Measurements from ENCODE around the gene DNAH17.
"Not testable (repeated sequence)": the region's sequence is repeated elsewhere in the genome, so short reads cannot be mapped to it uniquely, and the experiment has no call there.

Gene DNAH17

DNA sequence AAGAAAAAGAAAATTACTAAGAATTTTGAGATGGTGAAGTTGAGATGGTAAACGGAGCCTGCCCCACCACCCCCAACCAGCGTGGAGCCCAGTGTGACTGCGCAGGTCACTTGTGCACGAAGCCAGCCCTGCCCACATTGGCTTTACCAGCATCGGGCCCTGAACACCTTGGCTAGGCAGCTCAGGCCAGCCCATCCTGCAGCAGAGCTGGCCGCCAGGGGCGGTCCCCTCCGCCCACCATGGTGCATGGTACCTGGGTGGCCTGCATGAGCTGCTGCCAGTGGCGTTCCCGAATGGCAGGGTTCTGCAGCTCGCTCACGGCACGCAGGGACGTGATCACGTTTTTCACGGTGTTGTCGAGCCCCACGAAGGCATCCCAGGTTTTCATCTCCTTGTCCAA is 62.7 kb downstream of the DNAH17 start:
- H3K27ac ChIP-seq (ENCODE audit: low read depth, low read length), result no peak overlapping the region
- H3K4me3 ChIP-seq (ENCODE audit: low read depth, low read length), result no peak overlapping the region
- no peaks in the 10 kb centered on the region for H3K4me1 ChIP-seq (ENCODE audit: control insufficient read depth, insufficient read depth, low read length)
- no peak overlapping the region for H3K9ac ChIP-seq (ENCODE audit: low read depth, low read length)
- H3K36me3 ChIP-seq (ENCODE audit: control insufficient read depth, insufficient read depth, low read length), result no peaks in the 10 kb centered on the region
- no peaks in the 10 kb centered on the region for H3K27me3 ChIP-seq (ENCODE audit: control insufficient read depth, insufficient read depth, low read length)
- no peaks in the 10 kb centered on the region for H3K9me3 ChIP-seq (ENCODE audit: control insufficient read depth, insufficient read depth, low read length)

DNA sequence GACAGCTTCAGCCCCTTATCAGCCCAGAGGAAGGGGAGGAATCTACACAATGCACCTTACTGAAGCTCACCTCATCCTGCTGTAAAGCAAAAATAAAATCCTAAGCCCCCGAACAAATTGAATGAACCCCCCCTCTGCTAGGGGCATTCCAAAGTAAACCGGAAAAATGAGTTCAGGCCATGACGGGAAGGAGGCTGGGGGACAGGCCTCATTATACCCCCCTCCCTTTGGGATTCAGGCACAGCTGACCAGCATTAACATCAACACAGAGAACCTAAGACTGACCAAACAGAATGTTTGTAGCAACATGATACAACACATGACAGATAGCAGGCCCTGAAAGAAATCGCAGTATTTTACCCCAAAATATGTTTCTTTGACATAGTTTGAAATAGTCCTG is 64.2 kb downstream of the DNAH17 start:
- Histone ChIP-seq H3K27ac (ENCODE audit: low read depth, low read length) (no peak overlapping the region), H3K9ac (ENCODE audit: low read depth, low read length) (no peak overlapping the region), H3K9me3 (ENCODE audit: control insufficient read depth, insufficient read depth, low read length) (no peaks in the 10 kb centered on the region), H3K27me3 (ENCODE audit: control insufficient read depth, insufficient read depth, low read length) (no peaks in the 10 kb centered on the region), H3K36me3 (ENCODE audit: control insufficient read depth, insufficient read depth, low read length) (no peaks in the 10 kb centered on the region), H3K4me3 (ENCODE audit: low read depth, low read length) (no peak overlapping the region), H3K4me1 (ENCODE audit: control insufficient read depth, insufficient read depth, low read length) (no peaks in the 10 kb centered on the region)

DNA sequence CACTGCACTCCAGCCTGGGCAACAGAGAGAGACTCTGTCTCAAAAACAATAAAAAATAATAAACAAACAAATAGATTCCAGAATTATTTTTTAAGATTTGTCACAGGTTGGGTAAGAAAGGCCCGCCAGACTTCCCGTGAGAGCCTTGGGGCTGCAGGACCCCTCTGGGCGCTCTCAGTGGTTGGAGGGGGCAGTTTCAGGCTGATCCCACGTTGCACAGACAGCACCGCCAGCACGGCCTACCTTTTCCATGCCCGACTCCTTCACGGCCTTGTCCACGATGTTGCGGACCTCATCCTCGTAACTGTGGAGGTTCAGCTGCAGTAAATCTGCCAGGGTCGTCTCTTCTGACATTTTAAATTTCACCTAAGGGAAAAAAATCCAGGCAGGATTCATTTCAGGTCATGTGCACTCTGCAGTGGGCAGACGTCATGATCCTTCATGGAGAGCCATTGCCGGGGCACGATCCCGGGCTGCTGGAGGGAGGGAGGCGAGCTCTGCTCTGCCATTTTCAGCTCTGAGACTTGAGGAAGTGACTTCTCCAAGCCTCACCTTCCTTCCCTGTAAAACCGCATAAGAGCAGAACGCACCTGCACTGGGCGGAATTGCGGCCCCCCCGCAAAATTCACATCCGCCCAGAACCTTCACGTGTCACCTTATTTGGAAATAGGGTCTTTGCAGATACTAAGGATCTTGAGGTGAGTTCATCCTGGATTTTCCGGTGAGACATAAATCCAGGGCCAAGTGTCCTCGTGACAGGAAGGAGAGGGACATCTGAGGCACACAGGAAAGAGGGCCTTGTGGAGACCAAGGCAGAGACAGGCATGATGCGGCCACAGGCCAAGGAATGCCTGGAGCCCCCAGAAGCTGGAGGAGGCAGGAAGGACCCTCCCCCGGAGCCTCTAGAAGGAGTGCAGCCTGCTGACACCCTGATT is 66.8 kb downstream of the DNAH17 start:
- Histone ChIP-seq H3K36me3 (ENCODE audit: control insufficient read depth, insufficient read depth, low read length) (no peaks in the 10 kb centered on the region), H3K27ac (ENCODE audit: low read depth, low read length) (no peak overlapping the region), H3K4me3 (ENCODE audit: low read depth, low read length) (no peak overlapping the region), H3K9me3 (ENCODE audit: control insufficient read depth, insufficient read depth, low read length) (no peaks in the 10 kb centered on the region), H3K4me1 (ENCODE audit: control insufficient read depth, insufficient read depth, low read length) (no peaks in the 10 kb centered on the region), H3K27me3 (ENCODE audit: control insufficient read depth, insufficient read depth, low read length) (no peaks in the 10 kb centered on the region), H3K9ac (ENCODE audit: low read depth, low read length) (no peak overlapping the region)

DNA sequence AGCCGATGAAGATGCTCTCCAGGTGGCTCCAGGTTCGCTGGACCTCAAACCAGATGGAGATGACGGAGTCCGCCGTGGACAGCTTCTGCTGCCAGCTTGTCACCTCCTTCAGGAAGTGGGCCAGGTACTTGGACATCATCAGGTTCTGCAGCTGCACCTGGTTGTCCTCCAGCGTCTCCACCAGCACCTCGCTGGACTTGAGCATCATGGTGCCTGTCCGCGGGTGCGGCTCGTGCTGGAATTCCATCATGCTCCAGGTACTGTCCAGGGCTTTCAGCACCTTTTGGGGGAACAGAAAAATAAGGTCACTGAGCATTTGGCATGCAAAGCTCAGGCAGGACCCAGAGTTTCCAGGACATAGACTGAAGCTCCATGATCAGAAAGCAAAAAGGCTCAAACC is 69.7 kb downstream of the DNAH17 start:
- H3K9ac ChIP-seq (ENCODE audit: low read depth, low read length), result no peak overlapping the region
- H3K4me3 ChIP-seq (ENCODE audit: low read depth, low read length), result no peak overlapping the region
- H3K27ac ChIP-seq (ENCODE audit: low read depth, low read length), result no peak overlapping the region
- no peaks in the 10 kb centered on the region for H3K4me1 ChIP-seq (ENCODE audit: control insufficient read depth, insufficient read depth, low read length)
- H3K27me3 ChIP-seq (ENCODE audit: control insufficient read depth, insufficient read depth, low read length), result no peaks in the 10 kb centered on the region
- no peaks in the 10 kb centered on the region for H3K36me3 ChIP-seq (ENCODE audit: control insufficient read depth, insufficient read depth, low read length)
- H3K9me3 ChIP-seq (ENCODE audit: control insufficient read depth, insufficient read depth, low read length), result no peaks in the 10 kb centered on the region

GRCh38 chr17:78506454-78507309 is 70.5 kb downstream of the DNAH17 start:
- Histone ChIP-seq H3K36me3 (ENCODE audit: control insufficient read depth, insufficient read depth, low read length) (no peaks in the 10 kb centered on the region), H3K27me3 (ENCODE audit: control insufficient read depth, insufficient read depth, low read length) (no peaks in the 10 kb centered on the region), H3K9ac (ENCODE audit: low read depth, low read length) (no peak overlapping the region), H3K27ac (ENCODE audit: low read depth, low read length) (no peak overlapping the region), H3K4me3 (ENCODE audit: low read depth, low read length) (no peak overlapping the region), H3K9me3 (ENCODE audit: control insufficient read depth, insufficient read depth, low read length) (no peaks in the 10 kb centered on the region), H3K4me1 (ENCODE audit: control insufficient read depth, insufficient read depth, low read length) (no peaks in the 10 kb centered on the region)

DNA sequence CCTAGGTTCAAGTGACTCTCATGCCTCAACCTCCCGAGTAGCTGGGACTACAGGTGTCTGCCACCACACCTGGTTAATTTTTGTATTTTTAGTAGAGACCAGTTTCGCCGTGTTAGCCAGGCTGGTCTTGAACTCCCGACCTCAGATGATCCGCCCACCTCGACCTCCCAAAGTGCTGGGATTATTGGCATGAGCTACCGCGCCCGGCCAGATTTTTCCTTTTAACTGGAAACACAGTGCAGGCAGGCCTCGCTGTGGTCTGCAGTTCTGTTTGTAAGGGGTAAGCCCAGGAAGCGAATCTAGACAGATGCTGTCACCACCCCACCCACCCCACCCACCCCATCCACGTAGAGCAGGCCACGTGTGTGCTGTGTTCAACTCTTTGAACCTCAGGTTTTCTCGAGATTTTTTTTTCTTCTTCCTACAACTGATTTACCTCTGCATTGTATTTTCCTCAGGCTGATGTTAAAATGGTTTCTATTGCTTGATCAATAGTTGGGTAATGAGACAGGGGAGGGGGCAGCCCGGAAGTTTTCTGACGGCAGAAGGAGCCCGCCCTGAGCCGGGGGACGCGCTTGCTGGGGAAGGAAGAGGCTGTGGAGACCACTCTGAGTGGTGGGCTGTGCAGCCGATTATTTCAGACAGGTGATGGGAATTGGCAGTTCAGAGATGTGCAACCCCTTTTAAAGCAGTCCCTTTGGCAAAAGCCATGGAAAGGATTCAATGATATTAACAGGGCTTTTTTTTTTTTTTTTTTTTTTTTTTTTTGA is 72.9 kb downstream of the DNAH17 start:
- Histone ChIP-seq H3K4me3 (ENCODE audit: low read depth, low read length) (no peak overlapping the region), H3K9ac (ENCODE audit: low read depth, low read length) (no peak overlapping the region), H3K4me1 (ENCODE audit: control insufficient read depth, insufficient read depth, low read length) (no peaks in the 10 kb centered on the region), H3K36me3 (ENCODE audit: control insufficient read depth, insufficient read depth, low read length) (no peaks in the 10 kb centered on the region), H3K27ac (ENCODE audit: low read depth, low read length) (no peak overlapping the region), H3K27me3 (ENCODE audit: control insufficient read depth, insufficient read depth, low read length) (no peaks in the 10 kb centered on the region), H3K9me3 (ENCODE audit: control insufficient read depth, insufficient read depth, low read length) (no peaks in the 10 kb centered on the region)

DNA sequence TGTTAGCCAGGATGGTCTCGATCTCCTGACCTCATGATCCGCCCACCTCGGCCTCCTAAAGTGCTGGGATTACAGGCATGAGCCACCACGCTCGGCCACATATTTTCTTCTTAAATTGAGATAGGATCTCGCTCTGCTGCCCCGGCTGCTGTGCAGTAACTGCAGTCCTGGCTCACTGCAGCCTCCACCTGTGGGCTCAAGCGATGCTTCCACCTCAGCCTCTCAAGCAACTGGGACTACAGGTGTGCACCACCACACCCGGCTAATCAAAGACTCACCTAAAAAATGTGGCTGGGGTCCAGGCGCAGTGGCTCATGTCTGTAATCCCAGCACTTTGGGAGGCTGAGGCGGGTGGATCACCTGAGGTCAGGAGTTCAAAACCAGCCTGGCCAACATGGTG is 73.8 kb downstream of the DNAH17 start:
- not testable (repeated sequence) for H3K4me3 ChIP-seq (ENCODE audit: low read depth, low read length); H3K36me3 ChIP-seq (ENCODE audit: control insufficient read depth, insufficient read depth, low read length); H3K27ac ChIP-seq (ENCODE audit: low read depth, low read length); H3K9me3 ChIP-seq (ENCODE audit: control insufficient read depth, insufficient read depth, low read length); H3K4me1 ChIP-seq (ENCODE audit: control insufficient read depth, insufficient read depth, low read length); H3K9ac ChIP-seq (ENCODE audit: low read depth, low read length); H3K27me3 ChIP-seq (ENCODE audit: control insufficient read depth, insufficient read depth, low read length)

DNA sequence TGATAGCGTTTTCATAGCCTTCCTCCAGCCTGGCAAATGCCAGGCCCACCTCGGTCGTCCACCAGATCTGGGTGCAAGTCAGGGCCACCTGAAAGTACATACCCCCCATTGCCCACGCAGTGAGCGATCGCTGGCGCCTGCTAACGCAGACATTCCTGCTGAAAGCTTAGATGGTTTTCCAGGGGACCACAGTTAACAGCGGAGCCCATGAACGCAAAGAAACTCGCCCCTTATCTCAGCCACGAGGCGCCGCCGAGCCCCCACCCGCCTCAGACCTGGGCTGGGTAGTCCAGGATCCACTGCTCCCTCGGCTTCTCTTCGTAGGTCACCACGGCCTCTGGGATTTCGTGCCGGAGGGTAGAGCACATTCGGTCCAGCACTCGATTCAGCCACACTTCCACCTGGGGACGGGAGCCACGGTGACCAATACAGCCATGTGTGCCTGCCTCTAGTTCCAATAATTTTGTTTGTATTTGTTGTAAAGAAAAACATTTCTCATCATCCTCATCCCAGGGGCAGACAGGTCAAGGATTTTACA is 74.5 kb downstream of the DNAH17 start:
- H3K27ac ChIP-seq (ENCODE audit: low read depth, low read length), result no peak overlapping the region
- no peaks in the 10 kb centered on the region for H3K9me3 ChIP-seq (ENCODE audit: control insufficient read depth, insufficient read depth, low read length)
- no peaks in the 10 kb centered on the region for H3K36me3 ChIP-seq (ENCODE audit: control insufficient read depth, insufficient read depth, low read length)
- peaks cover 9% of the 10 kb centered on the region for H3K4me1 ChIP-seq (ENCODE audit: control insufficient read depth, insufficient read depth, low read length)
- H3K4me3 ChIP-seq (ENCODE audit: low read depth, low read length), result no peak overlapping the region
- H3K9ac ChIP-seq (ENCODE audit: low read depth, low read length), result no peak overlapping the region
- H3K27me3 ChIP-seq (ENCODE audit: control insufficient read depth, insufficient read depth, low read length), result no peaks in the 10 kb centered on the region

GRCh38 chr17:78501241-78502036 is 75.8 kb downstream of the DNAH17 start:
- Histone ChIP-seq H3K9me3 (ENCODE audit: control insufficient read depth, insufficient read depth, low read length) (no peaks in the 10 kb centered on the region), H3K36me3 (ENCODE audit: control insufficient read depth, insufficient read depth, low read length) (no peaks in the 10 kb centered on the region), H3K4me3 (ENCODE audit: low read depth, low read length) (no peak overlapping the region), H3K4me1 (ENCODE audit: control insufficient read depth, insufficient read depth, low read length) (peaks cover 9% of the 10 kb centered on the region), H3K9ac (ENCODE audit: low read depth, low read length) (no peak overlapping the region), H3K27ac (ENCODE audit: low read depth, low read length) (no peak overlapping the region), H3K27me3 (ENCODE audit: control insufficient read depth, insufficient read depth, low read length) (no peaks in the 10 kb centered on the region)

DNA sequence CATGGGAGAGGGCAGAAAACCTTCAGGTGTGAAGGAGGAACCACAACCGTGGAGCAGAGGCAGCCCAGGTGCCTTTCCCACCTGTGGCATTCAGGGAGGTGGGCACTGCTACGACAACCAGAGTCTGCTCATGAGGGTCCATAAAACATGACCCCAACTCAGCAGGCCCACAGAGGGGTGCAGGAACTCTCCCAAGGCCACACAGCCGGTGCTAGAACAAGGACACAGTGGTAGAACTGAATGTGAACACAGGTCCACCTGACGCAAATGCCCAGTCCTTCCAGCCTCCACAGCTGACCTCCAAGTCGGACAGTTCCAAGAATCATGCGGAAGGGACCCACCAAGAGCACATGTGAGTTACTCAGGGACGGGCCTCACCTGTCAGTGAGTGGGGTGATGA is 76.4 kb downstream of the DNAH17 start:
- Histone ChIP-seq H3K9ac (ENCODE audit: low read depth, low read length) (no peak overlapping the region), H3K27me3 (ENCODE audit: control insufficient read depth, insufficient read depth, low read length) (no peaks in the 10 kb centered on the region), H3K4me1 (ENCODE audit: control insufficient read depth, insufficient read depth, low read length) (peaks cover 9% of the 10 kb centered on the region), H3K9me3 (ENCODE audit: control insufficient read depth, insufficient read depth, low read length) (no peaks in the 10 kb centered on the region), H3K36me3 (ENCODE audit: control insufficient read depth, insufficient read depth, low read length) (no peaks in the 10 kb centered on the region), H3K4me3 (ENCODE audit: low read depth, low read length) (no peak overlapping the region), H3K27ac (ENCODE audit: low read depth, low read length) (no peak overlapping the region)
